ENCODE data around the gene CDNF. TPM values are rescaled to one million over a fixed set of nuclear protein-coding genes. Genes with fewer than 3 reads are reported as not detected.

The CDNF gene
- total and polyA plus RNA-seq, 8 donors, result 1.3 to 6.5 (median 4.1) TPM

Other genes with a start within 250 kb of the CDNF start
- gene FAM107B, start 63.1 kb downstream of the CDNF start, total RNA-seq, result 100 to 1,000 TPM in 1 of 6 donors, 10 to 100 TPM in 5; 46.6 to 105 (median 62.0) TPM
- 10 to 100 TPM; 22.6 to 31.4 TPM for gene FAM107B, start 63.1 kb downstream of the CDNF start, polyA plus RNA-seq
- 1 to 10 TPM; 3.1 to 5.6 (median 5.2) TPM for gene HSPA14, start 269 bp upstream of the CDNF start, total RNA-seq
- 10 to 100 TPM in 1 of 2 donors, 1 to 10 TPM in 1; 5.2 to 10.4 TPM for gene HSPA14, start 269 bp upstream of the CDNF start, polyA plus RNA-seq
- 1 to 10 TPM; 3.3 to 6.4 (median 5.2) TPM for gene MSANTD7, start 269 bp upstream of the CDNF start, total RNA-seq
- gene MSANTD7, start 269 bp upstream of the CDNF start, polyA plus RNA-seq, result 1 to 10 TPM; 2.1 to 3.5 TPM
- gene SUV39H2, start 40.8 kb upstream of the CDNF start, total RNA-seq, result 1 to 10 TPM; 2.2 to 5.9 (median 4.0) TPM
- gene SUV39H2, start 40.8 kb upstream of the CDNF start, polyA plus RNA-seq, result 1 to 10 TPM; 1.1 to 2.1 TPM
- 1 to 10 TPM; 3.0 to 7.0 (median 3.5) TPM for gene DCLRE1C, start 116.1 kb upstream of the CDNF start, total RNA-seq
- gene DCLRE1C, start 116.1 kb upstream of the CDNF start, polyA plus RNA-seq, result 1 to 10 TPM; 1.8 to 2.3 TPM
- under 1 TPM in 1 of 6 donors, not detected in 5; 0.44 TPM for gene MEIG1, start 121.4 kb upstream of the CDNF start, total RNA-seq
- gene MEIG1, start 121.4 kb upstream of the CDNF start, polyA plus RNA-seq, result 1 to 10 TPM in 1 of 2 donors, not detected in 1; 1.5 TPM
- not detected for gene OLAH, start 205.9 kb upstream of the CDNF start, total RNA-seq
- gene OLAH, start 205.9 kb upstream of the CDNF start, polyA plus RNA-seq, result not detected